Activated T-cell treated with anti-CD3 and anti-CD28 coated beads, Interleukin-2, amount 50 U/mL, for 72 hours (primary cell): ENCODE measurements around the gene RPP40. TPM values are rescaled to one million over a fixed set of nuclear protein-coding genes. Genes with fewer than 3 reads are reported as not detected.
"Not testable (repeated sequence)": the region's sequence is repeated elsewhere in the genome, so short reads cannot be mapped to it uniquely, and the experiment has no call there.

Experiments
- ATAC-seq, 2 donors: fragments of 150-1000 bp; cut with Tn5 transposase; replicated peaks in 1 of 2; 2 replicates each; pipeline ENCODE4 v1.10.0; 2021; ENCODE audit warnings: moderate library complexity in 2 of 2, mild to moderate bottlenecking in 1 of 2
- DNase-seq, 2 donors: peaks; one replicate each; pipeline ENCODE4 v3.0.0; 2021 to 2022; ENCODE audit warnings: mixed read lengths in 1 of 2
- H3K27ac Mint-ChIP-seq: one replicate; pipeline ENCODE4 v1.8.0; 2022; ENCODE audit warnings: mild to moderate bottlenecking, moderate library complexity, mixed read lengths
- H3K27me3 Mint-ChIP-seq: one replicate; pipeline ENCODE4 v1.8.0; 2022; ENCODE audit warnings: low read depth, mixed read lengths
- H3K36me3 Mint-ChIP-seq, 2 donors: one replicate each; pipeline ENCODE4 v1.8.0; 2022; ENCODE audit warnings: mixed read lengths in 2 of 2, mild to moderate bottlenecking in 1 of 2; ENCODE audit not compliant: insufficient read depth in 2 of 2
- H3K4me1 Mint-ChIP-seq: one replicate; pipeline ENCODE4 v1.8.0; 2022; ENCODE audit warnings: low read depth, mixed read lengths
- H3K4me3 Mint-ChIP-seq, 2 donors: one replicate each; pipeline ENCODE4 v1.8.0; 2022; ENCODE audit warnings: mild to moderate bottlenecking in 2 of 2, mixed read lengths in 2 of 2, moderate library complexity in 2 of 2
- H3K9me3 Mint-ChIP-seq, 2 donors: one replicate each; pipeline ENCODE4 v1.8.0; 2022; ENCODE audit warnings: mixed read lengths in 2 of 2
- total RNA-seq, 2 donors: library from RNA; stranded (reverse); gene quantifications; one replicate each; pipeline ENCODE4 v1.2.3, GENCODE V29; 2022

RPP40 gene
- total RNA-seq, 2 donors from 2014 or later: 8.2 to 10.8 TPM

- not testable (repeated sequence) for H3K27me3 Mint-ChIP-seq, H3K27ac Mint-ChIP-seq, ATAC-seq, H3K4me3 Mint-ChIP-seq, DNase-seq, H3K36me3 Mint-ChIP-seq, H3K4me1 Mint-ChIP-seq, H3K9me3 Mint-ChIP-seq
Observed at GRCh38 chr6:5032706-5033105, 28.9 kb upstream of the RPP40 start.

DNA sequence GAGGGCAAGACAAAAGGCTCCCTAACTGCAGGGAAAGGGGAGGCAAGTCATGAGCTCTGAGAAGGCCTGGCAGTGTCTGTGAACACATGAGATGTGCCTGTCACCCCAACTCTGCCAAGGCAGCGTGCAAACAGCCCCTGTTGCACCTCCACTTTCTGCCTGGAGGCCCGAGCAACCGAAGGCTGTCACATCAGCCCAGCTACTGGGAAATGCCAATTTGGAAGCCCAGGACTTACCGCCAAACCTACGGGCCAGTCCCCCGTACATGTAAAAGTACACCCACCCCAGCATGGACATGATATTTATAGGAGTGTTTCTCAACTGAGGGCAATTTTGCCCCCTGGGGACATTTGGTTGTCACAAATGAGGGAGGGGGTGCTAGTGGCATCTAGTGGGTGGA, 27.3 kb upstream of the RPP40 start:
- no peak overlapping the region for H3K27ac Mint-ChIP-seq
- H3K9me3 Mint-ChIP-seq: no peaks in the 10 kb centered on the region
- H3K4me3 Mint-ChIP-seq: no peak overlapping the region
- peaks cover 0 to 1% of the 10 kb centered on the region in 2 donors for H3K36me3 Mint-ChIP-seq
- ATAC-seq (no peak), DNase-seq (no peak)
- peaks cover 14% of the 10 kb centered on the region for H3K4me1 Mint-ChIP-seq
- peaks cover 5% of the 10 kb centered on the region for H3K27me3 Mint-ChIP-seq

GRCh38 chr6:5030596-5031136, 26.8 kb upstream of the RPP40 start:
- peak; percentile 96 to 99 for ATAC-seq
- Mint-ChIP-seq H3K27ac (peak overlapping the region; percentile 83), H3K27me3 (peaks cover 6% of the 10 kb centered on the region), H3K36me3 (peaks cover 0 to 1% of the 10 kb centered on the region in 2 donors), H3K9me3 (no peaks in the 10 kb centered on the region), H3K4me3 (peak overlapping the region in 1 of 2 donors; percentile 25), H3K4me1 (peaks cover 16% of the 10 kb centered on the region)
- peak; percentile 84 to 86 for DNase-seq

DNA sequence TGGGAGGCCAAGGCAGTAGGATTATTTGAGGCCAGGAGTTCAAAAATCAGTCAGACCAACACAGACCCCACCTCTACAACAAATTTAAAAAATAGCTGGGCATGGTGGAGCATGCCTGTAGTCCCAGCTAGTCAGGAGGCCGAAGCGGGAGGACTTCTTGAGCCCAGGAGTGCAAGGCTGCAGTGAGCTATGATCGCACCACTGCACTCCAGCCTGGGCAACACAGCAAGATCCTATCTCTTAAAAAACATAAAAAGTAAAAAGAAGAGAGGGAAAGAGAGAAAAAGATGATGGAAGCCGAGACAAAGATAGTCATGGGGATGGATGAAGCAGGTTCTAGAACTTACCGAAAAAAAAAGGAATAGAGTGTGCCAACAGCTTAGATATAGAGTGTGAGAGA, 25.8 kb upstream of the RPP40 start:
- peaks cover 12% of the 10 kb centered on the region for H3K27me3 Mint-ChIP-seq
- ATAC-seq: no peak

DNA sequence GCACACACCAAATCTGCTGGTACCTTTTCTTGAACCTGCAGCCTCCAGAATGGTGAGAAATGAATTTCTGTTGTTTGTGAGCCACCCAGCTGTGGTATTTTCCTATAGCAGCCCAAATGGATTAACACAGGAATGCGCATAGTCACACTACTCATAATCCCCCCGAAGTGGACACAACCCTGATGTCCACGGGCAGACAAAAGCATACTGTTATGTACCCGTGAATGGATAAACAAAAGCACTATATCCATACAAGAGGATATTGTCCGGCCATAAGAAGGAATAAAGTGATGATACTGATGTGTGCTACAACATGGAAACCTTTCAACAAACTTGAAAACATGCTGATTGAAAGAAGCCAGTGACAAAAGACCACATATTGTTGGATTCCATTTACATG, 25.1 kb upstream of the RPP40 start:
- H3K4me3 Mint-ChIP-seq: no peak overlapping the region
- H3K36me3 Mint-ChIP-seq: peaks cover 0 to 1% of the 10 kb centered on the region in 2 donors
- H3K27me3 Mint-ChIP-seq: peaks cover 12% of the 10 kb centered on the region
- ATAC-seq (no peak), DNase-seq (no peak)
- no peak overlapping the region for H3K27ac Mint-ChIP-seq
- peaks cover 16% of the 10 kb centered on the region for H3K4me1 Mint-ChIP-seq
- no peaks in the 10 kb centered on the region for H3K9me3 Mint-ChIP-seq

More for the DNA sequence above, 25.8 kb upstream of the RPP40 start:
- H3K4me3 Mint-ChIP-seq: no peak overlapping the region
- H3K9me3 Mint-ChIP-seq: no peaks in the 10 kb centered on the region
- no peak for DNase-seq
- no peak overlapping the region for H3K27ac Mint-ChIP-seq
- peaks cover 16% of the 10 kb centered on the region for H3K4me1 Mint-ChIP-seq
- H3K36me3 Mint-ChIP-seq: peaks cover 0 to 1% of the 10 kb centered on the region in 2 donors

- peaks cover 12% of the 10 kb centered on the region for H3K27me3 Mint-ChIP-seq
- no peak overlapping the region for H3K27ac Mint-ChIP-seq
- H3K4me1 Mint-ChIP-seq: peaks cover 16% of the 10 kb centered on the region
Observed at GRCh38 chr6:5028301-5028700, 24.5 kb upstream of the RPP40 start.

GRCh38 chr6:5025911-5026819, 22.3 kb upstream of the RPP40 start:
- Mint-ChIP-seq H3K27me3 (peaks cover 12% of the 10 kb centered on the region), H3K27ac (no peak overlapping the region), H3K36me3 (peaks cover 1 to 2% of the 10 kb centered on the region in 2 donors), H3K9me3 (no peaks in the 10 kb centered on the region), H3K4me1 (peaks cover 16% of the 10 kb centered on the region), H3K4me3 (peak overlapping the region; percentile 64 to 84)
- ATAC-seq (no peak), DNase-seq (no peak)

More at GRCh38 chr6:5028301-5028700, 24.5 kb upstream of the RPP40 start:
- ATAC-seq (no peak), DNase-seq (no peak)
- Mint-ChIP-seq H3K9me3 (no peaks in the 10 kb centered on the region), H3K36me3 (peaks cover 0 to 1% of the 10 kb centered on the region in 2 donors), H3K4me3 (no peak overlapping the region)

- H3K9me3 Mint-ChIP-seq: peaks cover 2 to 4% of the 10 kb centered on the region in 2 donors
- ATAC-seq (no peak), DNase-seq (no peak)
- peaks cover 12% of the 10 kb centered on the region for H3K27me3 Mint-ChIP-seq
- no peak overlapping the region for H3K4me3 Mint-ChIP-seq
- H3K4me1 Mint-ChIP-seq: peaks cover 7% of the 10 kb centered on the region
- H3K36me3 Mint-ChIP-seq: peaks cover 2 to 3% of the 10 kb centered on the region in 2 donors
- H3K27ac Mint-ChIP-seq: no peak overlapping the region
Observed at GRCh38 chr6:5023923-5024322, 20.1 kb upstream of the RPP40 start.

- peaks cover 2 to 6% of the 10 kb centered on the region in 2 donors for H3K36me3 Mint-ChIP-seq
- H3K4me3 Mint-ChIP-seq: no peak overlapping the region
- no peaks in the 10 kb centered on the region for H3K4me1 Mint-ChIP-seq
- ATAC-seq: no peak
- peaks cover 9 to 13% of the 10 kb centered on the region in 2 donors for H3K9me3 Mint-ChIP-seq
- peaks cover under 1% of the 10 kb centered on the region for H3K27me3 Mint-ChIP-seq
- no peak overlapping the region for H3K27ac Mint-ChIP-seq
- no peak for DNase-seq
Observed at GRCh38 chr6:5020142-5020541, 16.3 kb upstream of the RPP40 start.

- H3K4me3 Mint-ChIP-seq: no peak overlapping the region
- peaks cover 4 to 7% of the 10 kb centered on the region in 2 donors for H3K36me3 Mint-ChIP-seq
- H3K27ac Mint-ChIP-seq: no peak overlapping the region
- peaks cover 11 to 14% of the 10 kb centered on the region in 2 donors for H3K9me3 Mint-ChIP-seq
- H3K27me3 Mint-ChIP-seq: no peaks in the 10 kb centered on the region
- no peaks in the 10 kb centered on the region for H3K4me1 Mint-ChIP-seq
- DNase-seq (no peak), ATAC-seq (no peak)
Observed at GRCh38 chr6:5014072-5014561, 10.3 kb upstream of the RPP40 start.

DNA sequence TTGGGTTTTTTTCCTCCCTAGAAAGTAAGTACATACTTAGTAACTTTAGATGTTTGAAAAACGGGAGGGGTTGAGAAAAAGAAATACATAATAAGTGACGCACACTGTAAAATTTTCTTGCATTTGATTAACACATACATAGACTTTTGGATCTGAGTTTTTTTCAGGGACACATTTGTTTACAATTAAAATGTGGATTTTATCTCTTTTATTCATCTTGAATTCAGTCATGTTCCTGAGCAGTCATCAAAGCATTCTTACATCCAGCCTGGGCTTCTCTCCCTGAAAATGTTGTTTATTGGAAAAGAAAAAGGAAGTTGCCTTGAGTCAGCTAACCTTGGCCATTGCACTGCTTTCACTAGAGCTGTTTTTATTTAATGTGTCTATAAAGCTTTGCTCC, 8.7 kb upstream of the RPP40 start:
- Mint-ChIP-seq H3K36me3 (peaks cover 4% of the 10 kb centered on the region in 2 donors), H3K27ac (no peak overlapping the region)

DNA sequence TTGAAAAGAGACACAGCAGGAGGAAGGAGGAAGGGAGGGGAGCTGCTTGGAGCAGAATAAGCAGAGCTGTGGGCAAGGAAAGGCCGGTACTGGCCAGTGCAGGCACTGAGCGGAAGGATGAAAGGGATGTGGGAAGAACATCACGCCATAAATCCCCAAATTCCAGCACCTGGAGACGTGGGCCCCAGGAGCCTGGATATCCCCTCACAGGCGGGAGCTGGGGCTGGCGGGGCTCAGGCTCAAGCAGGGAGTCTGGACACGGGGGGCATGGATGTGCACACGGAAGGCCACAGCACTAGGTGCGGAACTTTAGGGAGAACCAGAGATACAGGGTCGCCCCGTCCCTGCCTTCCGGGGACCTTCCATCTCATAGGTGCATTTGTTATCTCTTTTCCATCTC, 7.5 kb upstream of the RPP40 start:
- Mint-ChIP-seq H3K27ac (no peak overlapping the region), H3K36me3 (peaks cover 3 to 4% of the 10 kb centered on the region in 2 donors), H3K9me3 (peaks cover 3 to 5% of the 10 kb centered on the region in 2 donors), H3K27me3 (no peaks in the 10 kb centered on the region), H3K4me1 (no peaks in the 10 kb centered on the region), H3K4me3 (no peak overlapping the region)
- DNase-seq: no peak
- no peak for ATAC-seq

More for the DNA sequence above, 8.7 kb upstream of the RPP40 start:
- Mint-ChIP-seq H3K27me3 (no peaks in the 10 kb centered on the region), H3K9me3 (peaks cover 6% of the 10 kb centered on the region in 2 donors), H3K4me1 (no peaks in the 10 kb centered on the region), H3K4me3 (no peak overlapping the region)
- ATAC-seq (no peak), DNase-seq (no peak)

DNA sequence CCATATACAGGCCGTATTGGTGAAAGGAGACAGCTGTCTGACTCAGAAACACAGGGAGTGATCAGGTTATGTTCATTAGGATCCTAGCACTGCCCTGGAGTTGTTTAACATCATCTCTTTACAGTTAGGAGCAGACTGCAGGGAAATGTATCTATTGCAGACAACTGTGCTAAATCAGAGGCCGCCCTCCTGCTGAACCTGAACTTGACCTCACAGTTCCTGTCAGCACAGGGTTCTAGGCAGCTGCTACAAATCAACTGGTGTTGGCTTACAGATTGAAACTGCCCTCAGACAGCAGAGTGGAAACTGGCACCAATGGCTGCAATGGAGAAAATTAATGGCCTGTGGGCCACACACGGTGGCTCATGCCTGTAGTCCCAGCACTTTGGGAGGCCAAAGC, 3.7 kb upstream of the RPP40 start:
- H3K4me1 Mint-ChIP-seq: peaks cover 4% of the 10 kb centered on the region
- H3K27me3 Mint-ChIP-seq: no peaks in the 10 kb centered on the region

More for the DNA sequence above, 3.7 kb upstream of the RPP40 start:
- H3K4me3 Mint-ChIP-seq: no peak overlapping the region
- H3K9me3 Mint-ChIP-seq: no peaks in the 10 kb centered on the region
- no peak for ATAC-seq
- no peaks in the 10 kb centered on the region for H3K36me3 Mint-ChIP-seq
- no peak overlapping the region for H3K27ac Mint-ChIP-seq
- DNase-seq: no peak
